Testis (tissue), 2 donors: ENCODE data around the gene PLD1.

Experiments
- POLR2A ChIP-seq: fragments of 450-650 bp; IDR thresholded peaks from one replicate; pipeline ENCODE4 v1.6.1; 2017; ENCODE audit warnings: antibody characterized with exemption, mild to moderate bottlenecking, moderate library complexity
- TF ChIP-seq, protein P1 (sequence below), 3 experiments: fragments of 450-650 bp in 2 of 3; fragments of 200-600 bp in 1 of 3; sonication (generic) in 1 of 3; IDR thresholded peaks; one replicate each; pipeline ENCODE4 v1.5.1; 2016 to 2019; ENCODE audit warnings: antibody characterized with exemption in 3 of 3, mild to moderate bottlenecking in 2 of 3, moderate library complexity in 1 of 3

DNA sequence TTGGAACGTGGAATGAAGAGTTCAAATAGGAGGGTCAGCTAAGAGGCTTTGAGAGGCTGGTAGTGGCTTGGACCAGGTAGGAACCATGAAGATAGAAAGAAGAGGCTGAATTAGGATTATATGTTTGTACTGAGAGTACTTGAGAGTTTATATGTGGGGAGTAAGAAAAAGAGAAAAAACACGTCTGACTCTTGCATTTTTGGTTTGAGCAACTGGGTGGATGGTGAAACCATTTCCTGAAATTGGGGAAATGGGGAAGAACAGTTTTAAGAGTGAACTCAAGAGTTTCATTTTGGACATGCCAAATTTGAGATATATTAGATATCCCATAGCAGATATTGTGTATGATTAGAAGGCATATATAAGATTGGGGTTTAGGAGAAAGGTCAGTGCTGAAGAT, 257.2 kb downstream of the PLD1 start:
- TF ChIP-seq, protein P1, sequence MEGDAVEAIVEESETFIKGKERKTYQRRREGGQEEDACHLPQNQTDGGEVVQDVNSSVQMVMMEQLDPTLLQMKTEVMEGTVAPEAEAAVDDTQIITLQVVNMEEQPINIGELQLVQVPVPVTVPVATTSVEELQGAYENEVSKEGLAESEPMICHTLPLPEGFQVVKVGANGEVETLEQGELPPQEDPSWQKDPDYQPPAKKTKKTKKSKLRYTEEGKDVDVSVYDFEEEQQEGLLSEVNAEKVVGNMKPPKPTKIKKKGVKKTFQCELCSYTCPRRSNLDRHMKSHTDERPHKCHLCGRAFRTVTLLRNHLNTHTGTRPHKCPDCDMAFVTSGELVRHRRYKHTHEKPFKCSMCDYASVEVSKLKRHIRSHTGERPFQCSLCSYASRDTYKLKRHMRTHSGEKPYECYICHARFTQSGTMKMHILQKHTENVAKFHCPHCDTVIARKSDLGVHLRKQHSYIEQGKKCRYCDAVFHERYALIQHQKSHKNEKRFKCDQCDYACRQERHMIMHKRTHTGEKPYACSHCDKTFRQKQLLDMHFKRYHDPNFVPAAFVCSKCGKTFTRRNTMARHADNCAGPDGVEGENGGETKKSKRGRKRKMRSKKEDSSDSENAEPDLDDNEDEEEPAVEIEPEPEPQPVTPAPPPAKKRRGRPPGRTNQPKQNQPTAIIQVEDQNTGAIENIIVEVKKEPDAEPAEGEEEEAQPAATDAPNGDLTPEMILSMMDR (IDR thresholded peaks at IDR 0.05), result no peak
- TF ChIP-seq POLR2A, result no peak
